Measurements from ENCODE around the gene AHR.
"Not testable (repeated sequence)": the region's sequence is repeated elsewhere in the genome, so short reads cannot be mapped to it uniquely, and the experiment has no call there.

Gene AHR

GRCh38 chr7:17369691-17370426, 71.4 kb downstream of the AHR start:
- H3K4me3 Mint-ChIP-seq, result no peak overlapping the region
- DNase-seq, result no peak
- no peak overlapping the region for H3K27ac Mint-ChIP-seq
- H3K27me3 Mint-ChIP-seq, result no peaks in the 10 kb centered on the region
- no peaks in the 10 kb centered on the region for H3K9me3 Mint-ChIP-seq
- ATAC-seq, result no peak
- H3K4me1 Mint-ChIP-seq, result peaks cover 3% of the 10 kb centered on the region
- no peaks in the 10 kb centered on the region for H3K36me3 Mint-ChIP-seq (ENCODE audit: low read depth)

- ATAC-seq (no peak), DNase-seq (no peak)
- no peaks in the 10 kb centered on the region for H3K36me3 Mint-ChIP-seq (ENCODE audit: low read depth)
- no peaks in the 10 kb centered on the region for H3K9me3 Mint-ChIP-seq
- H3K27me3 Mint-ChIP-seq, result no peaks in the 10 kb centered on the region
- peaks cover 3% of the 10 kb centered on the region for H3K4me1 Mint-ChIP-seq
- no peak overlapping the region for H3K27ac Mint-ChIP-seq
- H3K4me3 Mint-ChIP-seq, result no peak overlapping the region
Observed at GRCh38 chr7:17370901-17371585, 72.6 kb downstream of the AHR start.

DNA sequence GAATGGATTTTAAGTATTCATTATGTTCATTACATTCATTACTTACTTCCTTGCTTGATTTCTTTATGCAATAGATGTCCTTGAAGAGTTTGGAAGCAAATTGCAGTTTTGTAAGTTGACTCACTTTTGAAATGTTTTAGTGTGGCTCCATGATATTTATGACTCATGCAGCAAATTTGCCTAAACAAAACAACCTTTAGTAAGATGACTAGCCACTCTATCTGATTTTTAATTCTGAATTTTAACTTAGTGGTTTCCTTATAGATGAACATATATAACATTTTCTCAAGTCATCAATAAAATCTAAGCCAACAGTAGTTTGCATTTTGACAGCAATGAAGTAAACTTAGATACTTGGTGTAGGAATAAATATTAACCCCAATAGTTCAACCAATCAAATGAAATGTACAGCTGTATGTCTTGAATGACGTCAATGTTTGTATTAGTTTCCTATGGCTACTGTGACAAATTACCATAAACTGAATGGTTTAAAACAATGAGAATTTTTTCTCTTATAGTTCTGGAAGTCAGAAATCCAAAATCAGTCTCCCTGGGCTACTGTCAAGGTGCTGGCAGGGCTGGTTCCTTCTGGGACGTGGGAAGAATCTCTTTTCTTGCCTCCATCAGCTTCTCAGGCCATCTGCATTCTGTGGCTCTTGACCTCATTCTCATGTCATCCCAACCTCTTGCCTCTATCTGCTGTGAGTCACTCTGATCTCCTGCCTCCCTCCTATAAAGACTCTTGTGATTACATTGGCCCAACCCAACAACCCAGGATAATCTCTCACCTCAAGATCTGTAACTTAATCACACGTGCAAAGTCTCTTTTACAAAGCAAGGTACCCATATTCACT, 73.4 kb downstream of the AHR start:
- ATAC-seq (no peak), DNase-seq (no peak)
- H3K27ac Mint-ChIP-seq, result no peak overlapping the region
- no peak overlapping the region for H3K4me3 Mint-ChIP-seq
- H3K27me3 Mint-ChIP-seq, result no peaks in the 10 kb centered on the region
- no peaks in the 10 kb centered on the region for H3K36me3 Mint-ChIP-seq (ENCODE audit: low read depth)
- H3K4me1 Mint-ChIP-seq, result peaks cover 3% of the 10 kb centered on the region
- H3K9me3 Mint-ChIP-seq, result no peaks in the 10 kb centered on the region

GRCh38 chr7:17374157-17374556, 75.7 kb downstream of the AHR start:
- peaks cover 3% of the 10 kb centered on the region for H3K4me1 Mint-ChIP-seq
- H3K27me3 Mint-ChIP-seq, result no peaks in the 10 kb centered on the region
- ATAC-seq (no peak), DNase-seq (no peak)
- no peaks in the 10 kb centered on the region for H3K9me3 Mint-ChIP-seq
- no peak overlapping the region for H3K27ac Mint-ChIP-seq
- H3K36me3 Mint-ChIP-seq (ENCODE audit: low read depth), result no peaks in the 10 kb centered on the region
- H3K4me3 Mint-ChIP-seq, result no peak overlapping the region

DNA sequence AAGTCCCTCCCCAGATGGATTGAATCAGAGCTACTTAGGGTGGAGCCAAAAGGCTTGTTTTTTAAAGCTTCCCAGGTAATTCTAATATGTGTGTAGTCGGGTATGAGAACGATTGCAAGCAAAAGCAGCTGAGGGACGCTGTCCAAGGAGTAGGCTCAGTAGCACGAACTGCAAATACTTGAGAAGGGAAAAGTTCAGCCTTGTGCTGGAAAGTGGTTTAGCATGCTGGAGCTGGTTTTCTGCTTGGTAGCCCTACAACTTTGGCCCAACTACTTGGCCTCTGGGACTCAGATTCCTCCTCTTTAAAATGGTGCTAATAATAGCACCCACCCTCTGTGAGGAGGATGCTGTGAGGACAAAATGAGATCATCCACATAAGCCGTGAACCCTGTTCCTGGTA, 76.2 kb downstream of the AHR start:
- H3K27ac Mint-ChIP-seq, result no peak overlapping the region
- no peaks in the 10 kb centered on the region for H3K27me3 Mint-ChIP-seq

GRCh38 chr7:17376595-17376994, 78.1 kb downstream of the AHR start:
- no peak overlapping the region for H3K4me3 Mint-ChIP-seq
- peaks cover 3% of the 10 kb centered on the region for H3K4me1 Mint-ChIP-seq
- H3K36me3 Mint-ChIP-seq (ENCODE audit: low read depth), result no peaks in the 10 kb centered on the region

More for the DNA sequence above, 76.2 kb downstream of the AHR start:
- H3K4me3 Mint-ChIP-seq, result no peak overlapping the region
- ATAC-seq (no peak), DNase-seq (no peak)
- H3K9me3 Mint-ChIP-seq, result no peaks in the 10 kb centered on the region
- peaks cover 3% of the 10 kb centered on the region for H3K4me1 Mint-ChIP-seq
- no peaks in the 10 kb centered on the region for H3K36me3 Mint-ChIP-seq (ENCODE audit: low read depth)

GRCh38 chr7:17380736-17381662, 82.5 kb downstream of the AHR start:
- Mint-ChIP-seq H3K27ac (no peak overlapping the region), H3K27me3 (no peaks in the 10 kb centered on the region), H3K4me3 (no peak overlapping the region), H3K4me1 (no peaks in the 10 kb centered on the region), H3K9me3 (no peaks in the 10 kb centered on the region), H3K36me3 (ENCODE audit: low read depth) (no peaks in the 10 kb centered on the region)
- ATAC-seq (no peak), DNase-seq (no peak)

More at GRCh38 chr7:17376595-17376994, 78.1 kb downstream of the AHR start:
- H3K27ac Mint-ChIP-seq, result no peak overlapping the region
- no peaks in the 10 kb centered on the region for H3K9me3 Mint-ChIP-seq
- ATAC-seq (no peak), DNase-seq (no peak)
- no peaks in the 10 kb centered on the region for H3K27me3 Mint-ChIP-seq

DNA sequence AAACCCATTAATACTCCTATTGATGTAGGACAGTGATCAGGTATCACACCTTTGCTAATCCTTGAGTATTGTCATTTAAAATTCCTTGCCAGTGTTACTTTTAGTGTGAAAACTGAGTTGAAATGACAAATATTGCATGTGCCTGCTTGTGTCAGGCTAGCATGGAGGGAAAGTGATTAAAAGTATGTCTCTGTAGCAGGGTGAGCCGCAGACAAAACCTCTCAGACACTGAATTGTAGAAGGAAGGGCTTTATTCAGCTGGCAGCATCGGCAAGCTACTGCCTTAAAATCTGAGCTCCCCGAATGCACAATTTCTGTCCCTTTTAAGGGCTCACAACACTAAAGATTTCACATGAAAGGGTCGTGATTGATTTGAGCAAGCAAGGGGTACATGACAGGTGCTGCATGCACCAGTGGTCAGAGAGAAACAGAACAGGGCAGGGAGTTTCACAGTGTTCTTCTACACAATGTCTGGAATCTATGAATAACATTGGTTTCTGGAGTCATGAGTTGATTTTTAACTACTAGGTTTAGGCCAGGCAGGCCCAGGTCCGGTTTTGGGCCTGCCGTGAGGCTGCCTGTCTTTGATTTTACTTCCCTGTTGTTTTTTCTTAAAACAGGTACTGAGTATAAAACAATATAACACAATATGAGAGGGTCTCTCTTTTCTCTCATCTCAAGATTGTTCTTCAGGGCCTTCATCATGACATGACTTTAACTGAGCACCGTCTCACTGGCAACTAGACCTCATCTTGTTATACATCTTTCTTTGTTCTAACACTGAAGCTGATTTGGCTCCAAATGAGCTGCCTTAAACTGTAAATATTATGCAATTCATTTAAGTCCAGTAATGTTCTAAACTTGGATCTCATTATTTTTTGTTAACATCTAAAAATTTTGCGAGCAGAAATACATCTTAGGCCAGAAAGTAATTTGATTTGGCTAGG, 84.2 kb downstream of the AHR start:
- not testable (repeated sequence) for H3K9me3 Mint-ChIP-seq; H3K4me3 Mint-ChIP-seq; H3K4me1 Mint-ChIP-seq; H3K27ac Mint-ChIP-seq; ATAC-seq; H3K36me3 Mint-ChIP-seq (ENCODE audit: low read depth); DNase-seq; H3K27me3 Mint-ChIP-seq

DNA sequence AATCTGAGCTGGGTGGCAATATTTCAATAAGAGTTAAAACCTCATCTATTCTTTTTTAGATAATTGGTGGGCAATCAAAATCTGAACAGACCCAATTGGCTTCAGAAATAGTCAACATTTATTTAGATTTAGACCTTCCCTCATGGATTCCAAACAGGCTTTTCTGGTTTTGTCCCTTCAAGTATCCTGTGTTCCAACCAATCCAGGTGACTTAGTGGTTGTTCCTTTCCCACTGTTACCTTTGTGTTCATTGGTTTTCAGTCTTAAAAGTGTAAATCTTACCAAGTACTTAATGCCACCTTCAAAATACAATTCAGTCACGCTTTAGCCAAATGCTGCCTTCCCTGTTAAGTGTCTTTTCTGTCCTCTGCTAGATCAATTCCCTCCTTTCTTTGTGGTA, 85.9 kb downstream of the AHR start:
- DNase-seq (no peak), ATAC-seq (no peak)
- no peaks in the 10 kb centered on the region for H3K4me1 Mint-ChIP-seq
- no peak overlapping the region for H3K27ac Mint-ChIP-seq
- no peaks in the 10 kb centered on the region for H3K9me3 Mint-ChIP-seq
- no peak overlapping the region for H3K4me3 Mint-ChIP-seq
- H3K27me3 Mint-ChIP-seq, result peaks cover 5% of the 10 kb centered on the region
- H3K36me3 Mint-ChIP-seq (ENCODE audit: low read depth), result no peaks in the 10 kb centered on the region

DNA sequence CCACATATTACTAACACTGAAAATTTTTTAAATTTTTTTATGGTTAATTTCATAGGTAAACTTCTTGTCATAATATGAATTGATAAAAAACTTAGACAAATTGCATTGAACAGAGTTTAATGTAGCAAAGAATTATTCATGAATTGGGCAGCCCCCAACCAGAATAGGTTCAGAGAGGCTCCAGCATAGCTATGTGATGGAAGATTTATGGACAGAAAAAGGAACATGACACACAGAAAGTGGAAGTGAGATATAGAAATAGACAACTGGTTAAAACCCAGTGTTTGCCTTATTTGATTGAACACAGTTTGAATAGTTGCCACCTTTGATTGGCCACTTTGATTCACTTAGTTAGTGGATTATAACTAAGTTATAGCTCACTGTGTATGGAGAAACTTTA, 87.2 kb downstream of the AHR start:
- no peaks in the 10 kb centered on the region for H3K9me3 Mint-ChIP-seq
- no peak overlapping the region for H3K27ac Mint-ChIP-seq
- H3K4me1 Mint-ChIP-seq, result no peaks in the 10 kb centered on the region
- DNase-seq, result no peak
- peaks cover 6% of the 10 kb centered on the region for H3K27me3 Mint-ChIP-seq
- H3K4me3 Mint-ChIP-seq, result no peak overlapping the region
- H3K36me3 Mint-ChIP-seq (ENCODE audit: low read depth), result no peaks in the 10 kb centered on the region
- ATAC-seq, result no peak

GRCh38 chr7:17390392-17390791, 91.9 kb downstream of the AHR start:
- peaks cover 8% of the 10 kb centered on the region for H3K27me3 Mint-ChIP-seq
- H3K4me1 Mint-ChIP-seq, result no peaks in the 10 kb centered on the region
- no peak overlapping the region for H3K4me3 Mint-ChIP-seq
- ATAC-seq (no peak), DNase-seq (no peak)
- no peak overlapping the region for H3K27ac Mint-ChIP-seq
- peaks cover 13% of the 10 kb centered on the region for H3K36me3 Mint-ChIP-seq (ENCODE audit: low read depth)
- peaks cover 17% of the 10 kb centered on the region for H3K9me3 Mint-ChIP-seq

DNA sequence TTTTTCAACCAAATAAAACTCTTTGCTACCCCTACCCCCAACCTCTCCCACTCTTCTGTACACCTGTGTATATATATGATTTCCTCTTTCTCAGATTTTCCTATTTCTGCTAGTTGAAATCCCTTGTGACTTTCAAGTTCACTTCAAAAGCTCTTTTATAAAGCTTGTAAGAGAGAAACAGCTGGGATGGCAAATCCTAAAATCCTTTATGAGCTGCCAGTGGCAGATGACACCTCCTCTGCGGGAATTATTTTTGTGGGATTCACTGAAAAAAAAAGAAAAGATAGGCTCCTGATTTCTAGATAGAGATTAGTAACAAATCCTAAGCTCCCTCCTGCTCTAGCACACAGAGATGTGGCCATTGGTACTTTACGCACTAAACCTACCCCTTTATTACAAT, 92.9 kb downstream of the AHR start:
- no peak for DNase-seq
- H3K4me1 Mint-ChIP-seq, result no peaks in the 10 kb centered on the region
- peaks cover 8% of the 10 kb centered on the region for H3K27me3 Mint-ChIP-seq
- H3K9me3 Mint-ChIP-seq, result peaks cover 24% of the 10 kb centered on the region
- no peak for ATAC-seq
- peaks cover 13% of the 10 kb centered on the region for H3K36me3 Mint-ChIP-seq (ENCODE audit: low read depth)
- H3K4me3 Mint-ChIP-seq, result no peak overlapping the region
- no peak overlapping the region for H3K27ac Mint-ChIP-seq

GRCh38 chr7:17392846-17393245, 94.4 kb downstream of the AHR start:
- no peak overlapping the region for H3K27ac Mint-ChIP-seq
- peaks cover 25% of the 10 kb centered on the region for H3K9me3 Mint-ChIP-seq
- DNase-seq (no peak), ATAC-seq (no peak)
- no peak overlapping the region for H3K4me3 Mint-ChIP-seq
- no peaks in the 10 kb centered on the region for H3K4me1 Mint-ChIP-seq
- H3K27me3 Mint-ChIP-seq, result peaks cover 5% of the 10 kb centered on the region
- peaks cover 13% of the 10 kb centered on the region for H3K36me3 Mint-ChIP-seq (ENCODE audit: low read depth)

Data from activated naive CD8-positive, alpha-beta T cell treated with anti-CD3 and anti-CD28 coated beads, Interleukin-2, amount 50 U/mL, for 24 hours (primary cell).